Brain pericyte (primary cell): ENCODE measurements around the gene RHOH.
"Not testable (repeated sequence)": the region's sequence is repeated elsewhere in the genome, so short reads cannot be mapped to it uniquely, and the experiment has no call there.

Source experiments
- DNase-seq: peaks from one replicate; pipeline ENCODE4 v3.0.0-alpha.2; 2012; ENCODE audit warnings: low read depth, low spot score

RHOH gene

DNA sequence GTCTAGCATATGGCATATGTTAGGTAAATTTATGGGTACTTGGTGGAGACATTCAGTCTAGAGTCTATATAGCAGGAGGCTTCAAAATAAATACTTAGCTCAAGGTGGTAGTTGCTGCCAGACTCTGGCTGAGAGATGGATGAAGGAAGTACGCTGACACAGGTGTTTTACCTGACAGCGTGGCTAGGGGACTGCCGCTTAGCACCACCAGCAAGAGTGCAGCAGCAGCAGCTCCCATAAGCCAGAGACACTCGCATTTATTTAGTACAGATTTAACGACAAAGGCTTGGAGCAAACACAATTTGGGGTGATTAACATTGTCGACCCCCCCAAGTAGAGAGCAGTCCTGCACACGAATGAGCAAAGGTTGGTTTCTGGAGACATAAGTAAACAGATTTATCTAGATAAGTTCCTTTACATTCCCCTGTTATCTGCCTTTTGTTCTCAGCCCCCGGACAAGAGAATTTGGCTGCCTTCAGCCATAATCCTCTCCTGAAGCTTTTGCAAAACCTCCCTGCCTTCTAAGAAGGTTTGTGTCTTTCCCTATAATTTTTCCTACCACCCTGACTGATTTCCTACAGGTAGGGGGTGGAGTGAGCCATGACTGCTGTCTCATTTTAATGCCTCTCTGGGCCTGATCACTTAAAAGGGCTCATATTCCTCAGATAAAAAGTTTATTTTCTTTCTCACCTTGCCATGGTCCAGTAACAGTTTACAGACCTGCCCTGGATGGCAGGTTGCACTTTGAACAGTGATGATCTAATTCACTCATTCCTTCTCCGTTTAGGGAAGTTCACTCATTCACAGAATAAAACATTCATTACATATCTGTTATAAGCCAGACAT, 64.6 kb downstream of the RHOH start:
- DNase-seq, result no peak

DNA sequence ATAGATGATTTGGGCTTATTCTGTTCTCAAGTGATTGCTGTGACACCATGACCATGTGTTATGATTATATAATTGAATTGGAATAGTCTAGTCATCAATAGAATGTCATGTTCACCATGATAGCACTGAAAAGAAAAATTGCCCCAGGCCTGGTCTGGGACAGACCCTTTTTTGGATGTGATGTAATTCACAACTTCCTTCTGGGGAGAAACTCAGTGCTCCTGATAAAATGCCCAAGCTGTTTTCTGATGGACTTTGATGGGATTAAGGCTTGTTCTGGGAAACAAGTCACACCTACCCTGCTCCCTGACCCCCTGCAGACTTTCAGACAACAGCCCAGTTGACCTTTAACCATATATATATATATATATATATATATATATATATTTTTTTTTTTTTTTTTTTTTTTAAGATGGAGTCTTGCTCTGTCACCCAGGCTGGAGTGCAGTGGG, 65.3 kb downstream of the RHOH start:
- DNase-seq, result no peak

DNA sequence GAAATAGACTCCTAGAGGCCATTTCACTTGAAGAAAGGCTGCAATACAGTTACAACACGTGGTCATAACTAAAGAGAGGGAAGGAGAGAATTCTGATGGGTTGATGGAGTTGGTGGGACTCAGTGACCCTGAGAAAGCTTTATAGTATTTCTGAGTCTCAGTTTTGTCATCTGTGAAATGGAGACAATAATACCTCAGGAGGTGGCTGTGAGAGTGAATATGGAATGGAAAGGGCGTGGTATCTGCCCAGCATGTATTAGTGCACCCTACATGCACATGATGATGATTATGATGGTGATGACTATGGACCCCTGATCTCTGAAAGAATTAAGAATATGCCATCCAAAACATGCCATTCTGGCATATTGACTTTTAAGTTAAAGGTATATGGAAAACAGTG, 66.0 kb downstream of the RHOH start:
- DNase-seq, result no peak

DNA sequence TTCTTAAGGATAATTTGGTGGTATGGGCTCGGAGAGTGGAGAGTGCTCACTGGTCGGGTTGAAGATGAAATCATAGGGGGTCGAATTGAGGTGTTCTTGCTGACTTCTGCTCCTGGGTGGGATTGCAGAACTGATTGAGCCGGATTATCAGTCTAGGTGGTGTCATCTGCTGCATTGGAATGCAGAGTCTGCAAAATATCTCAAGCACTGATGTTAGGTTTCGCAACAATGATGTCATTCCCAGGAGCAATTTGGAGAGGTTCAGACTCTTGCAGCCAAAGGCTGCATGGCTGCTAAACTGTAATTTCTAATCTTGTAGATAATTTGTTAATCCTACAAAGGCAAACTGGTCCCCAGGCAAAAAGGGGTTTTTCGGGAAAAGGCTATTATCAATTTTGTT, 67.7 kb downstream of the RHOH start:
- DNase-seq, result no peak

DNA sequence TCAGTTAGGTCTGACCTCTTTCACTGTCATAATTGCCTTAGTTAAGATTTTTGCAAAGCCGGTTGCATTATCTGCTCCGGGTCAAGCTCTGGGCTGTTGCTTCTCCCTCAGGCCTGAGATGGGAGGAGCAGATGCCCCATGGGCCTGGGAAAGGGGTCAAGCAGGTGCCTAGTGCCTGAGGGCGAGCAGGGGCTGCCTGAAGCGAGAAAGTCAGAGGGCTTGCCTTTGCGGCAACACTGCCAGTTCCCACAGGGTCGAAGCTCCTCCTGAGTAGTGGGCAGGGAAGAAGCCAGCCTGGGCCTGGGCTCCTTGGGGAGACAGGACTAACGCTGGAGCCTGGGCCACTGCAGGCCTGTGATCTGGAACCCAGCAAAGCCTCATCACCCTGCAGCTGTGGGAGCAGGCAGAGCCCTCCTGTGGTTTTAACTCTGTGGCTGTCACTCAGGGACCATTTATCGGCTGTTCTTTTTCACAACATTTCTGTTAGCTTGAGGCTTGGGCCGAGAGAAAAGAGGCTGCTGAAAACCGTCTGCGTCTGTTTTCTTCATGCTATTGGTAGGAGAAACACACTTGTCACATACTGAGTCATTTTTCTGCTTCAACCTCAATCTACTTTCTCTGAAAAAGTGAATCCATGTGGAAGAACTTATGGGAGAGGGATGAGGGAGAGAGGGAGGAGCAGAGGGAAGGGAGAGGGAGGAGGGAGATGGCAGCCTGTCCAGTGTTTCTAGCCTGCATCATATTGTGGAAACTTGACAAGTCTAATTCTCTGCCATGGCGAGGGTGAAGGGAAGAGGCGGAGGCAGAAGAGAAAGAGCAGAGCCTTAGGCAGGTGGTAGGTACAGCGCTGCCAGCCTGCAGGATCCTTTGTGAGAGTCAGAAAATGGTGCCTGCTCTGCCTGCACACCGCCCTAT, 68.4 kb downstream of the RHOH start:
- DNase-seq, result no peak

DNA sequence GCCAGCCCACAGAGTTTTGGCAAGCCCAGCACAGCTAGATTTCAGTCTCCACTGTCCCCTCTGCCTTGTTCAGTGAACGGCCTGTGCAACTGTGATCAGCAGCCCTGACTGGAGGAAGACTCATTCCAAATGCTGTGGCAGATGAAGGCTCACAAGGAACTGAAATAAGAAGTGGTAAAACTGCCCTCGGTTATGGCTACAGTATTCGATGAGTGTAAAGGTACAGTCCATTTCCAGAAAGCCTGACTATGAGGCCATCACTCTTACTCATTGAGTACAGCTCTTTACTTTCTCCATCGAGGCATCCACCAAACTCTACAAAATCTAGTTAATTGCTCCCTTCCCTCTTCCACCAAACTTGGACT, 69.1 kb downstream of the RHOH start:
- DNase-seq, result no peak

DNA sequence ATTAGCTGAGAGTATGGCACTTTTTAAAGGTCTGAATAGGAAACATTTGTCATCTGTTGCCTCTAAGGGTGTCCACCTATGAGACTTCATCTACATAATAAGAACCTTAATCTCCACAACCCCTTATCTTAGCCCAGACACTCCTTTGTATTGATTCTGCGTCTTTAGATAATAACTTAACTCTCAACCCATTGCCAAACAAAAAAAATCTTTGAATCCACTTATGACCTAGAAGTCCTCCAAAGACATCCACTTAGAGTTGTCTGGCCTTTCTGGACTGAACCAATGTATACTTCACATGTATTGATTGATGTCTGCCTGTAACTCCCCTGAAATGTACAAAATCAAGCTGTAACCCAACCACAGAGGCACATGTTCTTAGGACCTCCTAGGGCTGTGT, 72.3 kb downstream of the RHOH start:
- no peak for DNase-seq

DNA sequence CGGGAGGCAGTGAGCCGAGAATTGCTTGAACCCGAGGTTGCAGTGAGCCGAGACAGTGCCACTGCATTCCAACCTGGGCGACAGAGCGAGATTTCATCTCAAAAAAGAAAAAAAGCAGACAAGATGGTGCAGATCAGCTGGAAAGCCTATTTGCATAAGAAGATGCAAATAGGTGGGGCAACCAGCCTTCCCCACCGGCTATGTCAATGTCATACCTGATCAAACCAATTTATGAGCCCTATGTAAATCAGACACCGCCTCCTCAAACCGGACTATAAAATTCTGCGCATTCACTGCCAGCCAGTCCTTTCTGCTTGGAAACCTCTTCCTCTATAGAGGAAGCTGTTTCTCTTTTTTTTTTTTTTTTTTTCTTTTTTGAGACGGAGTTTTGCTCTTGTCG, 73.8 kb downstream of the RHOH start:
- DNase-seq, result no peak

DNA sequence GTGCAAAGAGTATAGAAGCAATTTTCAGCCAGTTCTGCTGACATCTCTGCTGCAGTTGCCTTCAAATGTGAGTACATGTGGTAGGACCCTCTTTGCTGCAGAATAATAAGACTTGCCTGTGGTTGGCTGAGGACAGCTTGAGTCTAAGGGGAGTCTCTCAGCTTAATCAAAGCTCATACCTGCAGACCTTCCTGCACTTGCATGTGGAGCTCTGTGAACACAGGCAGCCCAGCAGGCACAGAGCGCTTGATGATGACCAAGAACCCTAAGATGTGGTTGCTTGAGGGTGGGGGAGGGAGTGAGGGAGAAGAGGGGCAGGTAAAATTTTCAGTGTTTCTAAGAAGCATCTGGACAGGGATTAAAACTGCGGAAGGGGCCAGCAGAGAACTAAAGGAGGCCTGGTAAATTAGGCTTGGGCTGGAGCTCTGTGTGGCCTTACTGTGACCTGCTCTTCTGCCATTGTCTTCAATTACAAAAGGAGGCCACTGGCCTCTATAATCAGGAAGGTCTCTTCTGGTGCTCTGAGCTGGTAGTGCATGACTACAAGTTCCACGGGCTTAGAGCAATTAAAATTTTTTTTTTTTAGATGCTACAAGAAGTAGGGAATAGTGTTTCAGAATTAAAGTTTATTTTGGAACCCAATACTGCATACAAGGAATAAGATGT, 78.4 kb downstream of the RHOH start:
- DNase-seq, result no peak

DNA sequence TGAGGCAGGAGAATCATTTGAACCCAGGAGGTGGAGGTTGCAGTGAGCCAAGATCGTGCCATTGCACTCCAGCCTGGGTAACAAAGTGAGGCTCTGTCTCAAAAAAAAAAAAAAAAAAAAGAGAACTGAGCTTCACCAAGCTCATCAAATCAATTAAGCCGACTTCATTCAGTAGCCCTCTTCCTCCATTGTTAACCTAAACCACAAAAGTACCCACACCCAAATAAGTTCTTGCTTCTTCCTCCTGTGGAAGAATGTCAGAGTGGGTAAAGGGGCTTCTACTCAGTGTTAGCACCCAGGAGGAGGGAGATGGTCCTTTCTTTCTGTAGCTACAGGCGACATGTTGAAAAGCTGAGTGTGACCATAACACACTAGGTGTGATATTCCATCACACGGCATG, 79.7 kb downstream of the RHOH start:
- DNase-seq, result no peak

DNA sequence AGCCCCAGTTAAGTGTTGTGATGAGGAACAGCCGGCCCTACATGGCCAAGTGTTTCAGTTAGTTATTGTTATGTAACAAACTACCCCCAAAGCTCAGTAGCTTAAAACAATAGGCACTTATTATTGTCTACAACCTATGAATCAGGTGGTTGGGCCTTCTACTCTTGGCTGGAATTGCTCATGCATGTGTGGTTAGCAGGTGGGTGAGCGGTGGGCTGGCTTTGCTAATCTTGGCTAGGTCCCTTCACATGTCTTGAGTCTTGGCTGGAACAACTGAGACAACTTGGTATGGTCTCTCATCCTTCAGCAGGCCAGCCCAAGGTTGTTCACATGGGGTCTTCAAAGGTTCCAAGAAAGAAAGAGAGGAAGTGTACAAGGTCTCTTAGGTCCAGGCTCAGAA, 83.8 kb downstream of the RHOH start:
- no peak for DNase-seq

DNA sequence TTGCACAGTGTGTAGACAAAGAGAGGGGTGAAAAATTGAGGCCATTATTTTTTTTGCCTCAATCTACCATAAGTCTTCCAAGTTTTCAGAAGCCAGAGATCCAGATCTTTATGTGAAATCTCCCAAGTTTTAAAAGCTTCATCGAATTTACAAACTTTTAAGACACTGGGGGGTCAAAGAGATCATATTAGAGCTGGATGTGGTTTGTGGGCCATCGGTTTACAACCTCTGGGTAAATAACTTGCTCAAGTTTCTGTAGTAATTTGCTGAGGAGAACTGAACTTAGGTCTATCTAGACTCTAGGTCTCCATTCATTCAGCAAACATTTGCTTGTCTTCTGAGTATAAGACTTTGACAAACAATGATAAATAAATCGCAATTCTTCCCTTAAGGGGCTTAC, 84.3 kb downstream of the RHOH start:
- DNase-seq, result no peak

DNA sequence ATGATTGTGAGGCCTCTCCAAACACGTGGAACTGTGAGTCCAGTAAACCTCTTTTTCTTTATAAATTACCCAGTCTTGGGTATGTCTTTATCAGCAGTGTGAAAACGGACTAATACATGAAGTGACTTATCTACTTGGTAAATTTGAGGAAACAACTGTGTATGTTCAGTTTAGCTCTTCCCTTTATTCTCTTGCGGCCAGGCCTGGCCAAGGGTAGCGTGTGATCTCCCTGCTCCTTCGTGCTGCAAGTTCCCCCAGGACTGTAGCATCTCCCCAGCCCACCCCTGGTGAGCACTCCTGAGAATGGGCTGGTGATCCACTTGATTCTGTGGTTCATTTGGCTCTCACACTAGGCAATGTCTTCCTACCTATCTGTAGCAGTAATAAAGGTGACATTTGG, 85.1 kb downstream of the RHOH start:
- DNase-seq, result no peak

DNA sequence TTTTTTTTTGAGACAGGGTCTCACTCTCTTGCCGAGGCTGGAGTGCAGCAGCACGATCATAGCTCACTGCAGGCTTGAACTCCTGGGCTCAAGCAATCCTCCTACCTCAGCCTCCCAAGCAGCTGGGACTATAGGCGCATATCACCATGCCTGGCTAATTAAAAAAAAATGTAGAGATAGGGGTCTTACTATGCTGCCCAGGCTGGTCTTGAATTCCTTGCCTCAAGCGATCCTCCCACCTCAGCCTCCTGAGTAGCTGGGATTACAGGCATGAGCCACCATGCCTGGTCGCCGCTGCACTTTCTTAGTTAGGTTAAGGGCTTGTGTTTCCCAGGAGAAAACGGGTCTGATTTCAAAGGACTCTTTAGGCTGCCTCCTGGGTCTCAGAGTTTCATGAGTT, 86.0 kb downstream of the RHOH start:
- not testable (repeated sequence) for DNase-seq

DNA sequence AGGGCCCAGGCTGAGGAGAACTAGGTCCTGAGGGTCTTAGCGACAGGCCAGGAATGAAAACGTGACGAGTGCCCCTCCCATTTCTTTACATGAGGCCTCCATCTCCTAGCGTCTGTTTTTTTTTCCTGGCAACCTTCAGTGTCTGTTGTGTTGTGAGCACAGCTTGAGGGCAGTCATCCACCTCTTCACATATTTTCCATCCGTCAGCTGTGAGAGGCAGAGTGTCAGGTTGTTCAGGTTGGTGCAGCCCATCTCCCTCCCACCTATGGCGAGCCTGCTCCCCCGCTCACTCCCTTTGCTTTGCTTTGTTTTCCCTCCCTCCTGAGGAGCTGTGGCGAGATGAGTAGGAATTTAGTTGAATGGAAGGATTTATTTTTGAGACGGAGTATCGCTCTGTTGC, 86.6 kb downstream of the RHOH start:
- DNase-seq, result no peak

DNA sequence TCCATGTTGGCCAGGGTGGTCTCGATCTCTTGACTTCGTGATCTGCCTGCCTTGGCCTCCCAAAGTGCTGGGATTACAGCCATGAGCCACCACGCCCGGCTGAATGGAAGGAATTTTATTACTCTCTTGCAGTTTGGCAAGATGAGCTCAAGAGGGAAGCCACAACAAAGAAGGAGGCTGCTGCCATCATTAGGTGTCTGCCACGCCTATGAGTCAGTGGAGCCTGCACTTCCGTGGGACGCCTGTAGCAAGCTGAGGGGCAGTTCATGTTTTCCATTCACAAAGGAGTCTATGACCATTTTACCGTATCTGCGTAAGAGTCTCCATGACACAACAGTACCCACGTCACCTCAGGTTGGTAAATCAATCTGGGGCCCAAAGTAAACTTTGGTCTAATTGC, 87.1 kb downstream of the RHOH start:
- DNase-seq, result no peak

DNA sequence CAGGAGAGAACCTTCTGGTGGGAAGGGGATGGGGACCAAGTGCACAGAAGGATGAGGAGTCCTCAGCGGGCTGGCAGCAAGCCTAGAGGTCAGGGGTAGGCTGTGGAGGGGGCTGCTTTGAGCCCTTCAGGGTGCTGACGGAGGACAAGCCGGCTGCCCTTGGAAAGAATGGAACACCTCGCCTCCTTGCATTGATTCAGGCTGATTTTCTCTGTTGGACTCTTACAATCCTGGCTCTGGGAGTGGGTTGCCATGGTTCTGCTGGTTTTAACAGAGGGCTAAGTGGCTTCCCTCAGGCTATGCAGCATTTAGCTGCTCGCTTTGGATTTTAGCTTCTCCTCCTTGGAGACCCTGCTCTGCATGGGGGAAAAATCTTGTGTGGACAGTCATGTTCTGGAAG, 88.9 kb downstream of the RHOH start:
- no peak for DNase-seq

DNA sequence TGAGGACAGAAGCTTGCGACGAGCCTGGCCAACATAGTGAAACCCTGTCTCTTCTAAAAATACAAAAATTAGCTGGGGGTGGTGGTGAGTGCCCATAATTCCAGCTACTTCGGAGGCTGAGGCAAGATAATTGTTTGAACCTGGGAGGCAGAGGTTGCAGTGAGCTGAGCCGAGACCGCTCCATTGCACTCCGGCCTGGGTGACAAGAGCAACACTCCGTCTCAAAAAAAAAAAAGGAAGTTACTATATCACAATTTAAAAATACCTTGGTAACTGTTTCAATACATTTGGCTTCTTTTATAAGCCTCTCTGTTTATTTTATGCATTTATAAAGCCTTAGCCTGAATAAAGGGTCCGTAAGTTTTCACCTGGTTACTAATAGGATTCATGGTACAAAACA, 91.7 kb downstream of the RHOH start:
- no peak for DNase-seq

DNA sequence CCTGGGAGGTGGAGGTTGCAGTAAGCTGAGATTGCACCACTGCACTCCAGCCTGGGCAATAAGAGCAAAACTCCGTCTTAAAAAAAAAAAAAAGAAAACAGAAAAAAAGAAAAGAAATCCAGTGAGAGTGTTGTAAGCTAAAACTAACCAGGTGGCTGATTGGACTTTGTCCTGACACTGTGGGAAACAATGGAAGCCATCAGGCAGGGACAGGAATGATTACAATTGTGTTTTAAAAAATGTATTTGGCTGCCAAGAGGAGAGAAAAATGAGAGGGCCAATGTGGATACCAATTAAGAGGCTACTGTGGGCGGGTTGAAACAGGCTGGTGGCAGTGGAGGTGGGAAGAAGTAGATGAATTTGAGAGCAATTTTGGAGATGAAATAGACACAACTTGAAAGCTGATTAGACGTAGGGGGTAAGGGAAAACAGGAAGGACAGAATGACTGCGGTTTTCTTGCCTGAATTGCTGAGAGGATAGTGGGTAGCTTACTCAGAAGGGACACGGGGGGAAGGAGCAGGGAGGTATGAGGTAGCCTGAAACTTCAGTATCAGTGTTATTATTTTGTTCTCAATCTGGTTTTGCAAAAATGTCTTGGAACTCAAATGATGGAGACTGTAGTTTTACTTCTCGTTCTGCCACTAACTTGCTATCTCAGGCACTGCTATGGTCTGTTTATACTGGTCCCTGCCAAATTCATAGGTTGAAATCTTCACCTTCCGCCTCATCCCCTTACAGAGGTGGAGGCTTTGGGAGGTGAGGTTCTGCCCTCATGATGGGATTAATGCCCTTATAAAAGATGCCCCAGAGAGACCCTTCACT, 92.7 kb downstream of the RHOH start:
- DNase-seq, result no peak

DNA sequence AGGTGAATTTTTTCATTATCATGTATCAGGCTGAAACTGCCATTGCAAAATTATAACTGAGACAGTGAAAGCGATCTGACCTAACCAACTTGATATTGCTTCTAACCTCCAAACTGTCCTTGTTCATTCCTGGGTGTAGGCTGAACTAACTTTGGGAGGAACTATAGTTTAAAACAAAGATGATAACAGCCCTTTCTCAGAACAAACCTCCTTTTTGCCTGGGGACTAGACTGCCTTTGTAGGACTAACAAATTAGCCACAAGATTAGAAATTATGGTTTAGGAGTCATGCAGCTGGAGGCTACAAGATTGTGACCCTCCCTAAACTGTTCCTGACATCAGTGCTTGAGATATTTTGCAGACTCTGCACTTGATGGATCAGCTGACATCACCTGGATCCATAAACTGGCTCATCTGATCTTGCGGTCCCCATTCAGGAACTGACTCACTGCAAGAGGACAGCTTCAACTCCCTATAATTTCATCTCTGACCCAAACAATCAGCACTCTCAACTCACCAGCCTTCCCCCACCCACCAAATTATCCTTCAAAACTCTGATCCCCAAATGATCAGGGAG, 93.9 kb downstream of the RHOH start:
- DNase-seq, result not testable (repeated sequence)

DNA sequence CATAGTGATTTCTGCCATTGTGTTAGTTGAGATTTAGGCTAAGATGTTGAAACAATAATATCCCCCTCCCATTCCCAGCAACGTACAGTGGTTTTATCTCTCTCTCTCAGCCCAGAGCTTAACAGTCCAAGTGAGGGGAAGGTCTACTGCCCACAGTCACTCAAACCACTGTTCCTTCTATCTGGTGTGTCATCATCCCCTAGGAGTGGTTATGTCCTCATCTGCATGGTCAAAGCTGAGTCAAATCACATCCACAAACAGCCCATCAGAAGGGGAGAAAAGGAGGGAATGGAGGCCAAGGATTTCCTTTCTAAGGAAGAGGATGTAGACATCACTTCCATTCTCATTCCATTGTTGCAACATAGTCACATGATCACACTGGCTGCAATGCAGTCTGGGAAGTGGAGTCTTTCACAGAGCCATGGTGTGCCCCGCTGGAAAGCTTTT, 95.5 kb downstream of the RHOH start:
- DNase-seq, result peak; percentile 13
